Measurements from ENCODE around the gene PBX2.
"Not testable (repeated sequence)": the region's sequence is repeated elsewhere in the genome, so short reads cannot be mapped to it uniquely, and the experiment has no call there.

Gene PBX2

GRCh38 chr6:32216285-32216684 is 26.3 kb upstream of the PBX2 start:
- Histone ChIP-seq H3K27ac (ENCODE audit: low read depth, low read length) (no peak overlapping the region), H3K4me3 (ENCODE audit: low read depth, low read length) (no peak overlapping the region), H3K4me1 (ENCODE audit: control insufficient read depth, insufficient read depth, low read length, unreplicated experiment) (no peaks in the 10 kb centered on the region), H3K79me2 (ENCODE audit: control insufficient read depth, insufficient read depth, low read length, unreplicated experiment) (no peaks in the 10 kb centered on the region), H2AFZ (ENCODE audit: low read length, unreplicated experiment) (no peak overlapping the region), H3K27me3 (ENCODE audit: insufficient read depth, low read length) (peaks cover 26% of the 10 kb centered on the region), H3K36me3 (ENCODE audit: insufficient read depth, low read length) (no peaks in the 10 kb centered on the region)

- H3K4me3 ChIP-seq (ENCODE audit: low read depth, low read length) = no peak overlapping the region
- H2AFZ ChIP-seq (ENCODE audit: low read length, unreplicated experiment) = no peak overlapping the region
- no peaks in the 10 kb centered on the region for H3K36me3 ChIP-seq (ENCODE audit: insufficient read depth, low read length)
- H3K4me1 ChIP-seq (ENCODE audit: control insufficient read depth, insufficient read depth, low read length, unreplicated experiment) = no peaks in the 10 kb centered on the region
- no peak overlapping the region for H3K27ac ChIP-seq (ENCODE audit: low read depth, low read length)
- H3K27me3 ChIP-seq (ENCODE audit: insufficient read depth, low read length) = peaks cover 23% of the 10 kb centered on the region
- no peaks in the 10 kb centered on the region for H3K79me2 ChIP-seq (ENCODE audit: control insufficient read depth, insufficient read depth, low read length, unreplicated experiment)
Measured at GRCh38 chr6:32215617-32216016, 25.6 kb upstream of the PBX2 start.

- Histone ChIP-seq H3K27me3 (ENCODE audit: insufficient read depth, low read length) (peaks cover 19% of the 10 kb centered on the region), H3K4me3 (ENCODE audit: low read depth, low read length) (no peak overlapping the region)
Measured at GRCh38 chr6:32214126-32214525, 24.1 kb upstream of the PBX2 start.

GRCh38 chr6:32213649-32214048 is 23.6 kb upstream of the PBX2 start:
- no peaks in the 10 kb centered on the region for H3K79me2 ChIP-seq (ENCODE audit: control insufficient read depth, insufficient read depth, low read length, unreplicated experiment)
- H3K4me3 ChIP-seq (ENCODE audit: low read depth, low read length) = no peak overlapping the region
- H3K27me3 ChIP-seq (ENCODE audit: insufficient read depth, low read length) = peaks cover 15% of the 10 kb centered on the region
- no peak overlapping the region for H2AFZ ChIP-seq (ENCODE audit: low read length, unreplicated experiment)
- H3K27ac ChIP-seq (ENCODE audit: low read depth, low read length) = no peak overlapping the region
- no peaks in the 10 kb centered on the region for H3K4me1 ChIP-seq (ENCODE audit: control insufficient read depth, insufficient read depth, low read length, unreplicated experiment)
- no peaks in the 10 kb centered on the region for H3K36me3 ChIP-seq (ENCODE audit: insufficient read depth, low read length)

More at GRCh38 chr6:32214126-32214525, 24.1 kb upstream of the PBX2 start:
- Histone ChIP-seq H3K79me2 (ENCODE audit: control insufficient read depth, insufficient read depth, low read length, unreplicated experiment) (no peaks in the 10 kb centered on the region), H3K36me3 (ENCODE audit: insufficient read depth, low read length) (no peaks in the 10 kb centered on the region), H2AFZ (ENCODE audit: low read length, unreplicated experiment) (no peak overlapping the region), H3K27ac (ENCODE audit: low read depth, low read length) (no peak overlapping the region), H3K4me1 (ENCODE audit: control insufficient read depth, insufficient read depth, low read length, unreplicated experiment) (no peaks in the 10 kb centered on the region)

GRCh38 chr6:32212076-32212760 is 22.2 kb upstream of the PBX2 start:
- H3K79me2 ChIP-seq (ENCODE audit: control insufficient read depth, insufficient read depth, low read length, unreplicated experiment) = no peaks in the 10 kb centered on the region
- H3K36me3 ChIP-seq (ENCODE audit: insufficient read depth, low read length) = no peaks in the 10 kb centered on the region
- no peak overlapping the region for H3K4me3 ChIP-seq (ENCODE audit: low read depth, low read length)
- H3K4me1 ChIP-seq (ENCODE audit: control insufficient read depth, insufficient read depth, low read length, unreplicated experiment) = no peaks in the 10 kb centered on the region
- H3K27me3 ChIP-seq (ENCODE audit: insufficient read depth, low read length) = peaks cover 6% of the 10 kb centered on the region; the same call in 1 of the 2 replicates
- no peak overlapping the region for H2AFZ ChIP-seq (ENCODE audit: low read length, unreplicated experiment)
- H3K27ac ChIP-seq (ENCODE audit: low read depth, low read length) = no peak overlapping the region

GRCh38 chr6:32211432-32211831 is 21.4 kb upstream of the PBX2 start:
- not testable (repeated sequence) for H3K79me2 ChIP-seq (ENCODE audit: control insufficient read depth, insufficient read depth, low read length, unreplicated experiment); H3K36me3 ChIP-seq (ENCODE audit: insufficient read depth, low read length); H2AFZ ChIP-seq (ENCODE audit: low read length, unreplicated experiment); H3K4me3 ChIP-seq (ENCODE audit: low read depth, low read length); H3K27me3 ChIP-seq (ENCODE audit: insufficient read depth, low read length); H3K4me1 ChIP-seq (ENCODE audit: control insufficient read depth, insufficient read depth, low read length, unreplicated experiment); H3K27ac ChIP-seq (ENCODE audit: low read depth, low read length)

- Histone ChIP-seq H3K36me3 (ENCODE audit: insufficient read depth, low read length) (no peaks in the 10 kb centered on the region), H3K27ac (ENCODE audit: low read depth, low read length) (no peak overlapping the region), H3K4me3 (ENCODE audit: low read depth, low read length) (no peak overlapping the region), H3K79me2 (ENCODE audit: control insufficient read depth, insufficient read depth, low read length, unreplicated experiment) (no peaks in the 10 kb centered on the region), H3K4me1 (ENCODE audit: control insufficient read depth, insufficient read depth, low read length, unreplicated experiment) (no peaks in the 10 kb centered on the region), H2AFZ (ENCODE audit: low read length, unreplicated experiment) (no peak overlapping the region), H3K27me3 (ENCODE audit: insufficient read depth, low read length) (no peaks in the 10 kb centered on the region)
Measured at GRCh38 chr6:32210191-32210601, 20.2 kb upstream of the PBX2 start.

GRCh38 chr6:32208996-32209395 is 19.0 kb upstream of the PBX2 start:
- Histone ChIP-seq H3K79me2 (ENCODE audit: control insufficient read depth, insufficient read depth, low read length, unreplicated experiment) (no peaks in the 10 kb centered on the region), H2AFZ (ENCODE audit: low read length, unreplicated experiment) (no peak overlapping the region), H3K4me3 (ENCODE audit: low read depth, low read length) (no peak overlapping the region), H3K4me1 (ENCODE audit: control insufficient read depth, insufficient read depth, low read length, unreplicated experiment) (no peaks in the 10 kb centered on the region), H3K27ac (ENCODE audit: low read depth, low read length) (no peak overlapping the region), H3K36me3 (ENCODE audit: insufficient read depth, low read length) (no peaks in the 10 kb centered on the region), H3K27me3 (ENCODE audit: insufficient read depth, low read length) (peaks cover 8% of the 10 kb centered on the region)

GRCh38 chr6:32204268-32204715 is 14.3 kb upstream of the PBX2 start:
- H3K27me3 ChIP-seq (ENCODE audit: insufficient read depth, low read length) = peaks cover 8% of the 10 kb centered on the region
- H2AFZ ChIP-seq (ENCODE audit: low read length, unreplicated experiment) = no peak overlapping the region
- H3K4me3 ChIP-seq (ENCODE audit: low read depth, low read length) = no peak overlapping the region
- H3K79me2 ChIP-seq (ENCODE audit: control insufficient read depth, insufficient read depth, low read length, unreplicated experiment) = no peaks in the 10 kb centered on the region
- no peaks in the 10 kb centered on the region for H3K36me3 ChIP-seq (ENCODE audit: insufficient read depth, low read length)
- no peak overlapping the region for H3K27ac ChIP-seq (ENCODE audit: low read depth, low read length)
- H3K4me1 ChIP-seq (ENCODE audit: control insufficient read depth, insufficient read depth, low read length, unreplicated experiment) = no peaks in the 10 kb centered on the region

- Histone ChIP-seq H3K4me3 (ENCODE audit: low read depth, low read length) (no peak overlapping the region), H3K36me3 (ENCODE audit: insufficient read depth, low read length) (no peaks in the 10 kb centered on the region), H3K79me2 (ENCODE audit: control insufficient read depth, insufficient read depth, low read length, unreplicated experiment) (no peaks in the 10 kb centered on the region), H2AFZ (ENCODE audit: low read length, unreplicated experiment) (no peak overlapping the region), H3K27me3 (ENCODE audit: insufficient read depth, low read length) (peaks cover 8% of the 10 kb centered on the region), H3K27ac (ENCODE audit: low read depth, low read length) (no peak overlapping the region), H3K4me1 (ENCODE audit: control insufficient read depth, insufficient read depth, low read length, unreplicated experiment) (no peaks in the 10 kb centered on the region)
Measured at GRCh38 chr6:32203426-32204267, 13.6 kb upstream of the PBX2 start.

- no peak overlapping the region for H2AFZ ChIP-seq (ENCODE audit: low read length, unreplicated experiment)
- H3K4me1 ChIP-seq (ENCODE audit: control insufficient read depth, insufficient read depth, low read length, unreplicated experiment) = peaks cover 2% of the 10 kb centered on the region
- no peak overlapping the region for H3K4me3 ChIP-seq (ENCODE audit: low read depth, low read length)
Measured at GRCh38 chr6:32202186-32202585, 12.2 kb upstream of the PBX2 start.

More at GRCh38 chr6:32202186-32202585, 12.2 kb upstream of the PBX2 start:
- H3K27ac ChIP-seq (ENCODE audit: low read depth, low read length) = no peak overlapping the region
- peaks cover 8% of the 10 kb centered on the region for H3K27me3 ChIP-seq (ENCODE audit: insufficient read depth, low read length)
- H3K79me2 ChIP-seq (ENCODE audit: control insufficient read depth, insufficient read depth, low read length, unreplicated experiment) = no peaks in the 10 kb centered on the region
- no peaks in the 10 kb centered on the region for H3K36me3 ChIP-seq (ENCODE audit: insufficient read depth, low read length)

All from ACC112 (cell line).